Epithelial cell of prostate (primary cell): ENCODE data around the gene CNIH1.
"Not testable (repeated sequence)": the region's sequence is repeated elsewhere in the genome, so short reads cannot be mapped to it uniquely, and the experiment has no call there.

Source experiments
- DNase-seq: peaks from one replicate; pipeline ENCODE4 v3.0.0-alpha.2; 2011; ENCODE audit warnings: low read depth, low spot score
- H3K27ac ChIP-seq: fragments of 450-650 bp; 2 replicates; pipeline ENCODE4 v1.5.1; 2017; ENCODE audit warnings: mild to moderate bottlenecking

Gene CNIH1

GRCh38 chr14:54440037-54440436 is 1.1 kb downstream of the CNIH1 start:
- no peak for DNase-seq
- peak overlapping the region; percentile 96 for H3K27ac ChIP-seq

- no peak for DNase-seq
- no peak overlapping the region for H3K27ac ChIP-seq
Measured at GRCh38 chr14:54438703-54439102, 2.5 kb downstream of the CNIH1 start.

- not testable (repeated sequence) for H3K27ac ChIP-seq, DNase-seq
Measured at GRCh38 chr14:54437954-54438353, 3.2 kb downstream of the CNIH1 start.

- peak; percentile 36 for DNase-seq
- peak overlapping the region; percentile 38 for H3K27ac ChIP-seq
Measured at GRCh38 chr14:54435500-54435981, 5.6 kb downstream of the CNIH1 start.

GRCh38 chr14:54428527-54428926 is 12.6 kb downstream of the CNIH1 start:
- H3K27ac ChIP-seq, result no peak overlapping the region

GRCh38 chr14:54427871-54428270 is 13.3 kb downstream of the CNIH1 start:
- DNase-seq, result no peak
- H3K27ac ChIP-seq, result no peak overlapping the region

More at GRCh38 chr14:54428527-54428926, 12.6 kb downstream of the CNIH1 start:
- DNase-seq, result no peak

- DNase-seq, result no peak
- no peak overlapping the region for H3K27ac ChIP-seq
Measured at GRCh38 chr14:54425537-54426274, 15.5 kb downstream of the CNIH1 start.

- H3K27ac ChIP-seq, result no peak overlapping the region
- DNase-seq, result no peak
Measured at GRCh38 chr14:54425068-54425467, 16.1 kb downstream of the CNIH1 start.

- no peak for DNase-seq
- H3K27ac ChIP-seq, result no peak overlapping the region
Measured at GRCh38 chr14:54424479-54424901, 16.7 kb downstream of the CNIH1 start.

GRCh38 chr14:54423991-54424390 is 17.2 kb downstream of the CNIH1 start:
- DNase-seq, result no peak

GRCh38 chr14:54420478-54421142 is 20.6 kb downstream of the CNIH1 start:
- no peak for DNase-seq
- H3K27ac ChIP-seq, result no peak overlapping the region

More at GRCh38 chr14:54423991-54424390, 17.2 kb downstream of the CNIH1 start:
- no peak overlapping the region for H3K27ac ChIP-seq

GRCh38 chr14:54411371-54411770 is 29.8 kb downstream of the CNIH1 start:
- DNase-seq, result no peak
- H3K27ac ChIP-seq, result no peak overlapping the region

- DNase-seq, result no peak
- H3K27ac ChIP-seq, result no peak overlapping the region
Measured at GRCh38 chr14:54410215-54410614, 31.0 kb downstream of the CNIH1 start.

- not testable (repeated sequence) for DNase-seq, H3K27ac ChIP-seq
Measured at GRCh38 chr14:54403401-54404005, 37.7 kb downstream of the CNIH1 start.

GRCh38 chr14:54399560-54399959 is 41.6 kb downstream of the CNIH1 start:
- no peak overlapping the region for H3K27ac ChIP-seq

GRCh38 chr14:54396493-54397335 is 44.5 kb downstream of the CNIH1 start, which contains the start of gene CDKN3:
CDKN3 (plus strand) TSS chr14:54397007; CDS start chr14:54397069, 62 bp downstream.
- no peak within 1 kb of the TSS for H3K27ac ChIP-seq
- peak; percentile 95 for DNase-seq

More at GRCh38 chr14:54399560-54399959, 41.6 kb downstream of the CNIH1 start:
- DNase-seq, result no peak

GRCh38 chr14:54396183-54396492 is 45.0 kb downstream of the CNIH1 start:
- no peak for DNase-seq
- H3K27ac ChIP-seq, result no peak overlapping the region

GRCh38 chr14:54395716-54396115 is 45.5 kb downstream of the CNIH1 start:
- no peak overlapping the region for H3K27ac ChIP-seq
- DNase-seq, result no peak

GRCh38 chr14:54395284-54395683 is 45.9 kb downstream of the CNIH1 start:
- no peak for DNase-seq
- no peak overlapping the region for H3K27ac ChIP-seq

- no peak overlapping the region for H3K27ac ChIP-seq
- DNase-seq, result no peak
Measured at GRCh38 chr14:54394596-54394995, 46.6 kb downstream of the CNIH1 start.
